Globus pallidus (tissue), 1 donor: ENCODE results near the gene MPHOSPH8.
A peak's percentile ranks its signal among the peaks of the same experiment; 100 is the strongest.

Experiments used
- DNase-seq: peaks from one replicate; pipeline ENCODE4 v3.0.0-alpha.2; 2015; ENCODE audit warnings: low spot score

MPHOSPH8 gene, protein sequence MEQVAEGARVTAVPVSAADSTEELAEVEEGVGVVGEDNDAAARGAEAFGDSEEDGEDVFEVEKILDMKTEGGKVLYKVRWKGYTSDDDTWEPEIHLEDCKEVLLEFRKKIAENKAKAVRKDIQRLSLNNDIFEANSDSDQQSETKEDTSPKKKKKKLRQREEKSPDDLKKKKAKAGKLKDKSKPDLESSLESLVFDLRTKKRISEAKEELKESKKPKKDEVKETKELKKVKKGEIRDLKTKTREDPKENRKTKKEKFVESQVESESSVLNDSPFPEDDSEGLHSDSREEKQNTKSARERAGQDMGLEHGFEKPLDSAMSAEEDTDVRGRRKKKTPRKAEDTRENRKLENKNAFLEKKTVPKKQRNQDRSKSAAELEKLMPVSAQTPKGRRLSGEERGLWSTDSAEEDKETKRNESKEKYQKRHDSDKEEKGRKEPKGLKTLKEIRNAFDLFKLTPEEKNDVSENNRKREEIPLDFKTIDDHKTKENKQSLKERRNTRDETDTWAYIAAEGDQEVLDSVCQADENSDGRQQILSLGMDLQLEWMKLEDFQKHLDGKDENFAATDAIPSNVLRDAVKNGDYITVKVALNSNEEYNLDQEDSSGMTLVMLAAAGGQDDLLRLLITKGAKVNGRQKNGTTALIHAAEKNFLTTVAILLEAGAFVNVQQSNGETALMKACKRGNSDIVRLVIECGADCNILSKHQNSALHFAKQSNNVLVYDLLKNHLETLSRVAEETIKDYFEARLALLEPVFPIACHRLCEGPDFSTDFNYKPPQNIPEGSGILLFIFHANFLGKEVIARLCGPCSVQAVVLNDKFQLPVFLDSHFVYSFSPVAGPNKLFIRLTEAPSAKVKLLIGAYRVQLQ

DNA sequence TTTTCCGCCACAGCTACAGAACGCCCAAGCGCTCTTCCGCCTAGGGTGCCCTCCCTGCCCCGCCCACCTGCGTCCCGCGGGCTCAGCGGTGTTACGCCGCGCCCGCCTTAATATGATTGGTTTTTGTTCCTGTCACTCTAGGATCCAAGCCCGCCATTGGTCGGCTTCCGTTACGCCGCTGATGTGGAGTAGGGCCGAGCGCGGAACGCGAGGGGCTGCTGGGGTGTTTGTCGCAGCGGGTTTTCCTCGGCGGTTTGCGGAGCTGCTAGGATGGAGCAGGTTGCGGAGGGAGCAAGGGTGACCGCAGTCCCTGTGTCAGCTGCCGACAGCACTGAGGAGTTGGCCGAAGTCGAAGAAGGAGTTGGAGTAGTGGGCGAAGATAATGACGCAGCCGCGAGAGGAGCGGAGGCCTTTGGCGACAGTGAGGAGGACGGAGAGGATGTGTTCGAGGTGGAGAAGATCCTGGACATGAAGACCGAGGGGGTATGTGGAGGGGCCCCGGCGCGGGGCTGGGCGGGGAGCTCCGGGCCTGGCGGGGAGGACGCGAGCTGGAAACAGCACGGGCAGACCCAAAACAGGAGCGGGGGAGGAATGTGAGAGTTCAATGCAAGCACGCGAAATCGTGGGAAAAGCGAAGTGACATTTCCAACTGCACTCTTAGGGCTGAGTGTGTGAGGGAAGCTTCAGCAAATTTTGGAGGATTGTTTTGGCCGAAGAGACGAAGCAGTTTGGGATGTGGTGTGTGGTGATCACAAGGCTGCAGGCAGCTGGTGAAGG, at the start of gene MPHOSPH8:
MPHOSPH8 (plus strand) TSS at position 181 of the 777 bp plus-strand sequence; CDS start at position 271, 90 bp downstream.
- DNase-seq = peak; percentile 95

DNA sequence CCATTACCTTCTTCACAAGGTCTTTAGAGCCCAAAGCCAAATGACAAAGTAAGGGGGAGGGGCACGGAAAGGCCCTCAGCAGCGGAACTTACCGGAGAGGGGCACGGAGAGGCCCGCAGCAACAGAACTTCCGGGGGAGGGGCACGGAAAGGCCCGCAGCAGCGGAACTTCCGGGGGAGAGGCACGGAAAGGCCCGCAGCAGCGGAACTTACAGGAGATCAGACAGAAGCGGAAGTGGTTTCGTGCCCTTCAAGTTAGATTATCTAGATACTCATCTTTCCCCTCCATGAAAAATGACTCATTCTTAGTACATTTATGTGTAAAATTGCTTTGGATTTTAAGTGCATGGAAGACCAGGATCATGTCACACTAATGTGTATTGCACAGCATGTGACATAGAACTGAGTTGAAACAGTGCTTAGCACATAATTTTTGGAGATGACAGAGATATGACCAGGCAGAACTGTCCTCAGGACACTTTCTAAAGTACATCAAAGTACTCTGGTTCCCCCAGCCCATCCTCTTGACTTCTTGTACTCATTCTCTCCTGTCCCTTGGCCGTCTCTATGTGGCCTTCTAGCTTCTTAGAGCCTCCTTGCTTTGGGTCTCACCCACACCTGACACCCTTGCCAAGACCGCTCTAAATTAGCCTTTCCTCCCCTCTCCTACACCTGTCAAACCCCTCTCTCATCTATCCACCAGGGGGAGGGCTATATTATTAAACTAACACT, 46.4 kb upstream of the MPHOSPH8 start:
- no peak for DNase-seq

DNA sequence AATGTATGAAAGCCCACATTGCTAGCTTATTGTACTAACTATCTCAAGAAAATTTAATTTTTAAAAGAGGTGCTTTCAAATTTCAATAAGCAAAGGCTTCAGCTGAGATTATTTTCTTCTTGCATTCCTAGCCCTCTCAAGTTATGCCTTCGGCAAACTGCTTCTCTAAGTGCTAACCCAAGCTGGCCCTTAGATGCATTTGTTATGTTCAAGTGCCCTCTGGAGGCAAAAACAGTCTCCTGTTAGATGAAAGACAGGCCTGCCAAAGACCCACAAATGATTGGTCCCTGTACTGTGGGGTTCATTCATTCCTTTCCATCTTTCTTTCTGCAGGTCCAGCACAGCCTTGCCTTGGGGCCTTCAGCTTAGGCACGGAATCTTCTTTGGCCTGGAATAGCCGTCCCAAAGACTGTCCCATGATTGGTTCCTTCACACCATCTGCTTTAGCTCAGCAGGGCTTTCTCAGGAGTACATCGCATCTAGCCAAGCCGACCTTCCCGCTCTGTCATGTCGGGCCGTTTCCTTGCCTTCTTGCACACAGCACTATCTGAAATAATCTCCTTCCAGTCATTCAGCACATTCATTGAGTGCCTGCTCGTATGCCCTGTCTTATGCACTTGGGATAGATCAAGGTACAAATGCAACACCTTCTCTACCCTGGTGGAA, 45.7 kb upstream of the MPHOSPH8 start:
- peak; percentile 47 for DNase-seq

DNA sequence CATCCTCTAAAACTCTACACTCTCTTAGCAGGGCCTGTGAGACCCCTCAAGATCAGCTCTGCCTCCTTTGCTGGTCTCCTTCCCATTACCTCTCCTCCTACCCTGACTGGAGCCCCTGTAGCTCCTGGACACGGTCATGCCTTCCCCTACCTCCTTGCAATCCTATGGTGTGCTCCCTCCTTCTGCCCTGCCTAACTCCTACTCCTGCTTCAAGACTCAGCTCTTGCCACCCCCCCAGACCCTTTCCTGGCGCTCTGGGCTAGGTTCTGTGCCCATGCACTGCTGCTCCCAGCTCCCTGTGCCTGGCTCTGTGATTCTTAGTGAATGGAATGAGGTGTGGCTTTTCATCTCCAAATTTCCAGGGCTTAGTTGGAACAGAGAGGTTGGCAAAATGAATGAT, 44.1 kb upstream of the MPHOSPH8 start:
- no peak for DNase-seq

GRCh38 chr13:19590423-19590822, 43.0 kb upstream of the MPHOSPH8 start:
- DNase-seq = no peak

DNA sequence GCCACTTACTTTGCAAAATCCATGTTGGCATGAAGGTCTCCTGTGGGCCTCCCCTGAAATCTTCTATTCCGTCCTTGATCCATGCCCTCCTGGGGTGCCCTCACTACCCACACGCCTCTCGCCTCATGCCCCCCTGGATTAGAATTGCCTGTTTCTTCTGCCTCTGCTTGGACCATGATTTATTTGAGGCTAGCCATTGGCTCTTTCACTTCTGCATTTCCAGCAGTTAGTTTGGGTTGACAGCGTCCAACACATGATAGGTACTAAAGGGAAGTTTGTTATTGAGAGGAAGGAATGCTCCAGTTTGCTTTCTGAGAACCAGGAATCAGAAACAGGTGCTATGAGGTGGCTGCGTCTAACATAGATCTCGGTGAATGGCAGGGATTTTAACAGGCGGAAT, 41.6 kb upstream of the MPHOSPH8 start:
- peak; percentile 8 for DNase-seq

DNA sequence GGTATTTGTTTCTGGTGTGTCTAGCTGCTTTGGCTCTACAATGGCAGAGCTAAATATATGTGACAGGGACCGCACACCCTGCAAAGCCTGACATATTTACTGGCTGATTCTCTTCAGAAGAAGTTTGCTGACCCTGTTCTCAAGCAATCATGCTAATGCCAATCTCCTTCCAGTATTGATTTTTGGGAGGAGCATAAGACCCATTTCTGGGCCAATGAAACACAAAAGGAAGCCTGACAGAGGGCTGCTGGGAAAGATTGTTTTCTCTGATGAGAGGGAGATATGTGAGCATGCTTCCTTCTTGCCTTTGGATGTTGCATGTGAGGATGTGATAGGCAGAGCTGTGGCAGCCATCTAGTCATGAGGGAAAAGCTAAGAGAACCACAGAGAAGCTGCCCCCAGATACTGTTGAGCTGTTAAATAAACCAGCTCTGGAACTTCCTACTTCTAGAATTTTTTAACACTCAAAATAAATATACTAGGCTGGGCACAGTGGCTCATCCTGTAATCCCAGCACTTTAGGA, 40.7 kb upstream of the MPHOSPH8 start:
- no peak for DNase-seq

GRCh38 chr13:19596086-19596485, 37.4 kb upstream of the MPHOSPH8 start:
- DNase-seq = no peak

- no peak for DNase-seq
Measured at GRCh38 chr13:19596960-19597361, 36.5 kb upstream of the MPHOSPH8 start.

DNA sequence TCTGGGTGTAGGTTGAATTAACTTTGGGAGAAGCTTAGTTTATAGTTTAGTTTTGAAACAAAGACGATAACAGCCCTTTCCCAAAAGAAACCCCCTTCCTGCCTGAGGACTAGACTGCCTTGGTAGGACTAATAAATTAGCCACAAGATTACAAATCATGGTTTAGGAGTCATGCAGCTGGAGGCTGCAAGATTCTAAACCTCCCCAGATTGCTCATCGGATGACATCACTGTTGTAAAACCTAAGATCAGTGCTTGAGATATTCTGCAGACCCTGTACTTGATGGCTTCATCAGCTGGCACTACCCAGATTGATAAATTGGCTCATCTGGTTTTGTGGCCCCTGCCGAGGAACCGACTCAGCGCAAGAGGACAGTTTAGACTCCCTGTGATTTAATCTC, 35.9 kb upstream of the MPHOSPH8 start:
- DNase-seq = no peak

DNA sequence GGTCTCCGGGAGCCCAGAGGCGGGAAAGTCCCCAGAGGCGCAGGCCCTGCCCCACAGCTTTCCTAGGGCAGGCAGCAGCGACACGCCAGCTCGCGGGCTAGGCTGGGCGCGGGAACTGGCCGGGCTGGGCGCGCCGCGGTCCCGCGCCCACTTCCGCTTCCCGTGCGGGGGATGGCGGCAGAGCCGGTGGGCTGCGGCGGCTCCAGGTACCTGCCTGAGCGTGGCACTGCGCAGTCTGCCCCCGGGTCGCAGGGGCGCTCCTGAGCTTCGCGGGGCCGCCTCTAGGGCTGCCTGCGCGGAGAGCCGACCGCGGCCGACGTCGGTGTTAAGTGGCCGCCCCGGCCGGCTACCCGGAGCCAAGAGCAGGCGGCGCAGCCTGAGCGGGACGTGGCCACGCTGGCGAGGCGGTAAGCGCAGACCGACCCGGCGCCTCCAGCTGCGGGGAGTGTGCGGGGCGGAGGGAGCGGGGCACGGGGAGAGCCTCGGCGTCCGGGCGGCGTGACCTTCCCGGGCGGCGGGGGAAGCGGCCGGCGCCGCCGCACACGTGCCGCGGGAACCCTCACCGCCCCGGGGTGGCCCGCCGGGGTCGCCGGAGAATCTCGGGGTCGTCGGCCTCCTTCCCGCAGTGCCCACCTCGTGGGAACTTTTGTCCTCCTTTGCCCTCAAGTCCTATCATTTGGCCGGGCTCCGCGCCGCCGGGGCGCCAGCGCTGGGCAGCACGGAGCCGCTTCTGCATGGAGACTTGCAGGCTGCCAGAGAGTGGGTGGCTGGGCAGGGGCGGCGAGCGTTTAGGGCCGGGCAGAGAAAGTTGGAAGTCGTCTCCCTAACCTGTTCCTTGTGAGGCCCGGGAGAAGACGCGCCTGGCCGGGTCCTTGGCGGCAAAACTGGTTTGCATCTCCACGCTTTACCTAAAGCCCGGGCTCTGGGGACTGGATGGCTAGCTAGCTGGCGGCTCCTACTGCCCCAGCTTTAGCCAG, 31.4 kb upstream of the MPHOSPH8 start:
- no peak for DNase-seq

DNA sequence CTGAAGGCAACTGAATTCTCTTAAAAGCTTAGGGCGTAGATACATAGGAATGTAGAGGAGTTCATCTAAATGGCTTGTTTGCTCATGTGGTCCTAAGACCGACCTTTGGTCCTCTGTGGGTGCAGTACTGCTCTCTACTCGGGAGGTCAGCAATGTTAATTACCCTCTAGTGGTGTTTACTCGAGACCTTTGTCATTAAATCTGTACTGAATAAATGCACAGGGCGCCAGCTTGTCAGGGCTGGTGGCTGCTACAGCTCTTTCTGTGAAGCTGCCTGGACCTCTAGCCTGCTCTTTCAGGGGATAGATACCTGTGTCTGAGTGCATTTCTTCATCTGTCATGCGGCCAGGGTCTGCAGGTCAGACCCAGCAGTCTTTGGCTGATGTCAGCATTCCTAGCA, 29.2 kb upstream of the MPHOSPH8 start:
- DNase-seq = no peak

- no peak for DNase-seq
Measured at GRCh38 chr13:19605161-19605955, 28.1 kb upstream of the MPHOSPH8 start.

DNA sequence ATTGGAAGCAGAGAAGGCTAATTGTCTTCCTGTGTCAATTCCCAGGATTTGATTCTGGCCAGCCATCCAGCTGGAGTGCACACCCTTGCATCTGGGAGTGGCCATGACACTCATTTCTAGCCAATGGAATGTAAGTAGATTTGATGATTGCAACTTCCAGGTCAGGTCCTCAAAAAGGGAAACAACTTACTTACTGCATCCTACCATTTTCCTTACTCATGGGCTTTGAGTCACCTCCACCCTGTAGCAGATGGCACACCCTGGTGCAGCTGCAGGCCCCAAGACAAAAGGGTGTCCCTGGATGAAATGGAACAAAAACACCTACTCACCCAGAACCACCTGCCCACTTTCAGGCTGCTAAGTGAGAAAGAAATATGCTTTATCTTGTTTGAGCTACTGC, 27.3 kb upstream of the MPHOSPH8 start:
- no peak for DNase-seq

DNA sequence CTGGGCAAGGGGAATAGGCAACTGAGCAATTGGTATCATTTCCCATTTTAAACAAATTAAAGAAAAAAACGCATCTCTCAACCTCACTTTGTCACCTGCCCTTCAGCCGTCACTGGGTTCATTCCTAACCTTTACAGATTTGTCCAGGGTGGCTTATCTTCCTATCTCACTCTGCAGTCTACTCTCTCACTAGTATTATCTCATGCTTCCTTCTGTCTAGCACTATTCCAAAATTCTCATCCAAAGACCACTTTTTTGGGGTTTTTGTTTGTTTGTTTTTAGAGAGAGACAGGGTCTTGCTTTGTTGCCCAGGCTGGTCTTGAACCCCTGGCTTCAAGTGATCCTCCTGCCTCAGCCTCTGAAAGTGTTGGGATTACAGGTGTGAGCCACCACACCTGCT, 26.7 kb upstream of the MPHOSPH8 start:
- DNase-seq = no peak

DNA sequence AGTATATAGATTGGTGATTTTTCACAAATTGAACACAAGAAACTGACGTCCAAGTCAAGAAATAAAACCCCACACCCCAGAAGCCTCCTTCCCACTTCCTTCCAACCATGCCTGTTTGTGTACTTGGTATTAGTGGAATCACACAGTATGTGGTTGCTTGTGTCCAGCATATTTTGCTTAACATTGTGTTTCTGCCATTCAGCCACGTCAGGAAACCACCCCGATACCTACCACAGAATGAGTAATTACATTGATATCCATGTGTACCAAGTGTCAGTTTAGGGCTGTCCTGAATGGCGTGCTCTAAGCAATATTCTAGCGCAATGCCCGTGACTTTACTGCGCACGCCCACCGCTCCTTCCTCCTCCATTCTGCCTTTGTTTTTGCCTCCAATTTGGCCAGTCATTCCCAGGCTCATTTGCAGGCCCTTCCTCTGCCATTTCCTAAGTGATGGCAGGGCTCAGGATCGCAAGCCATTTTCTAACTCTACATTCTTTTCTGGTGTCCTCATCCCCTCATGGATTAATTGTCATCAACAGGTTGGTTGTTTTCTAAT, 25.9 kb upstream of the MPHOSPH8 start:
- DNase-seq = no peak

DNA sequence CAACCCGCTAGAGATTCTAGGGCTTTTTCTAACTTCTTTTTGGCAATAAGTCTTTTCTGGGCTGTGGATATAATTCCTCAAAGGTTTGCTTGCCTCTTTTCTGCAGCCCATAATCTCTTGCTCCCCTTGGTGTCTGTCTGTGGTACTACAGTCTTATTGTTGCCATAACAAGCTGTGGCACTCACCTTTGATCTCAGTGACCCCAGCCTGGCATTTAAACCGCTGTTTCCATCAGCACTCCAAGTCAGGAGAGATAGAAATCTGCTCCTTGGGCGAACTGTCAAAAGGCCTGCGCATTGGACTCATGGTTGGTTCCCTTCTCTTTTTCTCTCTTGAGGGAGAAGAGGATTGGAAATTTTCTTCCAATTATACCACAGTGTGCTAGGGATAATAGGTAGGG, 14.5 kb upstream of the MPHOSPH8 start:
- no peak for DNase-seq

DNA sequence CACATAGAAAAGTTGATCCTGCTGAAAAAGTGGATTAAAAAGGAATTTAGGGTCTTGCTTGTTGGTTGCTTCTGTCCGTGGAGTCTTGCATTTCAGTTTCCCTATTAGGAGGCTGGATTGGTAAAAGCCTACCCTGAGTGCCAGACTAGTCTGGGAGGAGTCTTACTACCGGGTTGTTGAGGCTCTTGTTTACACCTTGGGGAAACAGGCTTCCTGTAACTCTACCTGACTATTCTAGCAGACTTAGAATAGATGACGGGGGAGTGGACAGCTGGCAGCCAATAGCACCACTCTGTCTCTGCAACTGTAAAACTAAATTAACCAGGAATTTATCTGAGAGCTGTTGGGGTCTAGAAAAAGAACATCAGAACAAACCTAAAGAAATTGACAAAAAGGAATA, 11.3 kb upstream of the MPHOSPH8 start:
- no peak for DNase-seq

DNA sequence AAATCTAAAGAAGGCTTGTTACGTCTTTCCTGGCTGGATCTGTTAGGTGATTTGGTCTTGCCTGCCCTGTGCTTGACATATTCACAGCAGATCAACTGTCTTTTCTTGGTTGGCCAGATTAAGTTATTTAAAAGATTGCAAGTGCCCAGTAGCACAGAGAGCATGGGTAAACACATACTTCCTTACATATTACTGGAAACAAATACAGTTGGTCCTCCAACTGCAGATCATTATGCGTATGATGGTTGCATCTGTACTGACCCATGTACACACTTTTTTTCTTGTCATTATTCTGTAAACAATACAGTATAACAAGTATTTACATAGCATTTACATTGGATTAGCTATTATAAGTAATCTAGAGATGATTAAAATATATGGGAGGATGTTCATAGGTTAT, 9.2 kb upstream of the MPHOSPH8 start:
- no peak for DNase-seq
